Medulla oblongata (tissue), 1 donor: Measurements from ENCODE around the gene SLFN13.
"Not testable (repeated sequence)": the region's sequence is repeated elsewhere in the genome, so short reads cannot be mapped to it uniquely, and the experiment has no call there.

Experiments used
- DNase-seq: peaks from one replicate; pipeline ENCODE4 v3.0.0-alpha.2; 2015; ENCODE audit errors: extremely low spot score

Gene SLFN13

DNA sequence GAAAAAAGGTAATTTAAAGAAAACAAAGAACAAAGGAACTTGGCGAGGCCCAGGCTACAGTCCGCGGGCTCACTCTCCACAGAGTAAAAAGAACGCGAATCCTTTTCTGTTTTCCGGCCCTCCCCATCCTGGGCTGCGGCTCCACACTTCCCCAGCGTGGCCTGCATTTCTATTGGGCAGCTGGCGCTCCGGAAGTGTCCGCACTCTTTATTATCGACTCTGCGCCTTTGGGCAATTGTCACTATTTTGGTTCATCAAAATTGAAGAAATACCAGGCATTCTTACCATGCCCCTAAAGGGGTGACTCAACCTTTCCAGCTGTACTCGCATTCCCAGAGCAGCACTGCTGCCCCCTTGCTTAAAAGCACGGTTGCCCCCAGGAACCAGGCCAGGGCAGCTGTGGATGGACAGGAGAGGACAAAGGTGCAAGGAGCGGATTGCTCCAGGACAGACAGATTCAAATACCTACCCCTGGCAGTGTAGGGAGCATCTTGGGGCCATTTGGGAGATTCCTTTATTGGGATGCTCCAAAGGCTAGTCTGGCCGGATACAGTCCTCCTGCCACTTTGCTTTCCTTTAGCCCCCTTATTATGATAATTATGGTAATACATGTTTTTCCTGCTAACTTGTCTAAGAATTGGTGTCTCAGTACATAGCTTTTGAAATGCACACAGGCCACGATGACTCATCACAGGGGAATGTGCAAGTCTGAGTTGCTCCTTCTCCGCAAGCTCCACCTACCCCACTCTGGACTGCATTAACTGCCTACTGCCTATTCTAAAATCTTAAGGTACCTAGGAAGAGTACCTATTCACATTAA, 15.3 kb downstream of the SLFN13 start:
- DNase-seq: peak; percentile 38

DNA sequence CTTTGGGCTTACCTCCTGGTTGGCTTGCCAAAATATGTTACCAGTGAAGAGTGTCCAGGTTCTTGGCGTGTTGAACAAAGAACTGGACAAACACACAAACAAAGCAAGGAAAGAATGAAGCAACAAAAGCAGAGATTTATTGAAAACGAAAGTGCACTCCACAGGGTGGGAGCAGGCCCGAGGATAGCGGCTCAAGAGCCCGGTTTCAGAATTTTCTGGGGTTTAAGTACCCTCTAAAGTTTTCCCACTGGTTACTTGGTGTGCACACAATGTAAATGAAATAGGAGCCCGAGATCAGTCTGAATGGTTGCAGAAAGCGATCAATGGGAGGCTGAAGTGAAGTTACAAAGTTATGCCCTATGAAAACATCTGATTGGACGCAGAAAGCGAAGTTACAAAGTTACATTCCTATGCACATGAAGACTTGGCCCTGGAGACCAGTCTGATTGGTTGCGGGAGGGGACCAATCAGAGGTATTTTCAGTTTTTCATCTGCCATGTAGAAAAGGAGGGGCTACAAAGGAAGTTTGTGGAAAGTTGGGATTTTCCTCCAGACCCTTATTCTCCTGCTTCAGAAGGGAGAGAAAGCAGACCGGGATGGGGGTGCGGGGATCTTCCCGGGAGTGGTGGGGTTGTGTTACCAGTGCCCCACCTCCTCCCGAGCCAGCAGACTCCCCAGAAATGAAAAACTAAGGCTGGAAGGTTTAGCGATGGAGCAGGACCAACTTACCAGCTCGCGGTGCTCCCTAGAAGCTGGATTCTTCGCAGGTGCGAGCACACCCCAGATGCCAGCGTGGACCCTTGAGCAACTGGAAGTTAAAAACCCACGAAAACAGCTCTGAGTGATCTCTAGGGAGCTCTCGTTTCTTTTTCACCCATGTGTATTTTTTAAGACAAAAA, 16.1 kb downstream of the SLFN13 start, which contains the start of gene SLFN12:
Gene SLFN12, minus strand, starts transcription at position 325 of the 899 bp plus-strand sequence. CDS start 9,472 bp downstream, outside the sequence.
- DNase-seq: peak; percentile 87

DNA sequence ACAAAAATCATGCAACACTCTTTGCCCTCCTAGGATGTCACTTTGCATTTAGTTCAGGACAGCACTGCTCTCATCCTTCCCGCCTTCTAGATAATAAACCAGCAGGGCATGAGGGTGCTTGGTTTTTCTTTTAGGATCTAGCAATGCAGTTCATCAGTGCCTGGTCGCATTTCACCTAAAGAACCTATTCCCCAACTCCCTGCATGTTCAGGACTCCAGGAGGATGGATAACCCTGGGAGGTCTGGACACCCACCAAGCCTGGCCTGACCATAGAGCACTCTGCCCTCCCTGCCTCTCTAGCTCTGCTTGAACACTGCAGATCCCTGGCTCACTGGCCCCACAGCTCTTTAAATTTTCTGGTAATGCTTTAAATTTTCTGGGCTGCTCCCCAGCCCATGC, 18.9 kb downstream of the SLFN13 start:
- DNase-seq: no peak

DNA sequence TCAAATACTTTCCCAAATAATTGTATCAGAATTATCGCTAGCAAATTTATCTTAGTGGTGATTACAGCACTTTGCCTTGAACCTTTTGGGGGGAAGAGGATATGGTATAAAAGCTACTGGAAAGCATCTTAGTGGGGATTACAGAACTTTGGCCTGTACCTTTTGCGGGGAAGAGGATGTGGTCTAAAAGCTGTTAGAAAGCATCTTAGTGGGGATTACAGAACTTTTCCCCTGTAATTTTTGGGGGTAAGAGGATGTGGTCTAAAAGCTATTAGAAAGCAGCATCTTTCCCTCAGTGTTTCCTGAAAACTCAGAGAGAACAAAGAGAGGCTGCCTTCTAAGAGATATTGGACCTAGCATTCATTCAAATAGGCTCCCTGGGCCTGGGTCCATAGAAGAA, 20.3 kb downstream of the SLFN13 start:
- no peak for DNase-seq

DNA sequence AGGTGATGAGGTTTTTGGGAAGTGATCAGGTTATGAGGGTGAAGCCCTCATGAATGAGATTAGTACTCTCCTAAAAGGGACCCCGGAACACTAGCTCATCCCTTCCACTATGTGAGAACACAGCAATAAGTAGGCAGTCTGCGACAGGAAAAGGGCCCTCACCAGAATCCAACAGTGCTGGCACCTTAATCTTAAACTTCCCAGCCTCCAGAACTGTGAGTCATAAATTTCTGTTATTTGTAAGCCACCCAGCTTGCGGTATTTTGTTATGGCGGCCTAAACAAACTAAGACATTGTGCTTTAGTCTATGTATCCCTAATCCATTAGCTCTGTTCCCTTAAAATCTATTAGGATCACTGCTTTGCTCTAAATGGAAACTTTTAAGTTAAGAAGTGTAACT, 24.8 kb downstream of the SLFN13 start:
- DNase-seq: no peak

DNA sequence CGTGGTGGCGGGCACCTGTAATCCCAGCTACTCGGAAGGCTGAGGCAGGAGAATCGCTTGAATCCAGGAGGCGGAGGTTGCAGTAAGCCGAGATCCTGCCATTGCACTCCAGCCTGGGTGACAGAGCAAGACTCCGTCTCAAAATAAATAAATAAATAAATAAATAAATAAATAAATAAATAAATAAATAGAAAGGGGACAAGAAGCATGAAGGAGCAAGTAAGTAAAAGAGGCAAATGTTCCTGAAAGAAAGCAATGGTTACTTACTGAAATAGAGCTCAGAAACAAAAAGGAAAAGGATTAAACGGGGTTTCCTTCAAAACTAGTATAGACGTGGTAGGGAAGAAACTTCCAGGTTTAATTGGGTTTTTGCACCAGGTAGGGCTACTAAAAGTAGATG, 27.5 kb downstream of the SLFN13 start:
- DNase-seq: not testable (repeated sequence)

DNA sequence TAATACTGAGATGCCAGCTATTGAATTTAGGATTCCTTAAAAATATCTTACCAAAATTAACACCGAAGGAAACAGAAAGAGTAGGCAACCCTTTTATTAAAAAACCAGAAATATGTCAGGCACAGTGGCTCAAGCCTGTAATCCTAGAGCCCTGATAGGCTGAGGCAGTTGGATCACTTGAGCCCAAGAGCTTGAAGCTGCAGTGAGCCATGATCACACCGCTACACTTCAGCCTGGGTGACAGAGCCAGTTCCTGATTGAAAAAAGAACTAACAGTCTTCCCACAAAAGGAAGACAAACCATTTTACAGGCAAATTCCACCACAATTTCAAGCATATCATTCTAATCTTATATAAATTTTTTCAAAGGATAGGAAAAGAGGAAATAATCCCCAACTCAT, 31.9 kb downstream of the SLFN13 start:
- no peak for DNase-seq

DNA sequence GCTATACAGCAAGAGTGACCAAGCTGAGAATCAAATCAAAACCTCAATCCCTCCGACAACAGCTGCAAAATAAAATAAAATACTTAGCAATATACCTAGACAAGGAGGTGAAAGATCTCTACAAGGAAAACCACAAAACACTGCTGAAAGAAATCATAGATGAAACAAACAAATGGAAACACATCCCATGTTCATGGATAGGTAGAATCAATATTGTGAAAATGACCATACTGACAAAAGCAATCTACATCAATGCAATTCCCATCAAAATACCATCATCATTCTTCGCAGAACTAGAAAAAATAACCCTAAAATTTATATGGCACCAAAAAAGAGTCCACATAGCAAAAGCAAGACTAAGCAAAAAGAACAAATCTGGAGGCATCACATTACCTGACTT, 33.9 kb downstream of the SLFN13 start:
- not testable (repeated sequence) for DNase-seq

DNA sequence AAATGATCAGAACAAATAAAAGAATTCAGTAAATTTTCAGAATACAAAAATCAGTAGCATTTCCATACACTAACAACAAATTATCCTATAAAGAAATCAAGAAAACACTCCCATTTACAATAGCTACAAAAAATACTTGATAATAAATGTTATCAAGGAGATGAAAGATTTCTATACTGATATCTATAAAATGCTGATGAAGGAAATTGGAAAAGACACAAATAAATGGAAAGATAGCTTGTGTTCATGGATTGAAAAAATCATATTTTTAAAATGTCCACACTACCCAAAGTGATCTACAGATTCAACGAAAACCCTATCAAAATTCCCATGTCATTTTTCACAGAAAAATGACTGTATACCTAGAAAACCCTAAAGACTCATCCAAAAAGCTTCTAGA, 34.3 kb downstream of the SLFN13 start:
- no peak for DNase-seq

DNA sequence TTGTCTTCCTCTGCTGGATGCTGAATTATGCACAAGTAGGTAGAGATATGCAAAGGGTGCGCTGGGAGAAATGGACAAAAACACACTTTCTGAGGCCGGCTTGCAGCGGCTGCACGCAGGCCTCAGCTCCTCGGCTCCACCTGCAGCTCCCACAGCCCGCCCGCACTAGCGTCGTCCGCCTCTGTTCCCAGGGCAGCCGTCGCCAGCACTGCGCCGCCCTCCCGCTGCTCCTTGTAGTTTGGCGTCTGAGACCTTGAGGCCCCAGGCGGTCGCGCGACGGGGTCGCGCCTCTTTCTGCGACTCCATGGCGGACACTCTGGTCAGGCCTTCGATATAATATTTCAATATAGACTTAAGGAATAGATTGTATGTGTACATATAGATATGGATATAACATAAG, 41.0 kb downstream of the SLFN13 start:
- DNase-seq: no peak

DNA sequence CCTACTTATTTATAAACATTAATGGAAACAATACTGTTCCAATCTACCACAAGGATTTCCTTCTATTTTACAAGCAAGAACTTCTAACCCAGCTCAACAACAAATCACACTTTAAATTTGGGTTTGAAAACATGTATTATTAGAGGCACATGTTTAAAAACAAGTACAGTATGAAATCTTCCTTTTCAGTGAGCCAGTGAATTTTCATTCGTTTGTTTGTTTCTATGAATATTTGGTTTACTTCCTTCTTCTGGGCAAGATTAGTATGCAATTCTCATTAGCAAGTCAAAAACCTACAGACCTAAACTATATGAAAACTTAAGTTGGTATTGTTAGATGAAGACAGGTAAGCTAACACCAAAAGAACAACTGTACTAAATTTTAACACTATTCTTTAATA, 42.0 kb downstream of the SLFN13 start:
- DNase-seq: no peak

DNA sequence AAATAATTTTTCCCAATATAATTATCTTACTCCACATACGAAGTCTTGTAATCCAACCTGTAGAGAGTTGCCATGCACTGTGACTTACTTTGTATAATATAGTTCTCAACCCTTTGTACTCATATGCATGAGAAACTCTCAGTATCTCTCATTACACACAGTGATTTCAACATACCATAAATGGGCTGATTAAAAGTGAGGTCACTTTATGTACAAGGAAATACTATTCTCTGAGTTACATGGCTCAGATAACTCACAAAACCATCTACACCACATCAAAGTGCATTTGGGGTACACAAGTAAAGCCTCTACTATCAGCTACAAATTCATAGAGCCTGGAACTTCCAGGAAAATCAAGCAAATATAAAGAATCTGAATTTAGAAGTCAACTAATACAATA, 44.2 kb downstream of the SLFN13 start:
- no peak for DNase-seq

DNA sequence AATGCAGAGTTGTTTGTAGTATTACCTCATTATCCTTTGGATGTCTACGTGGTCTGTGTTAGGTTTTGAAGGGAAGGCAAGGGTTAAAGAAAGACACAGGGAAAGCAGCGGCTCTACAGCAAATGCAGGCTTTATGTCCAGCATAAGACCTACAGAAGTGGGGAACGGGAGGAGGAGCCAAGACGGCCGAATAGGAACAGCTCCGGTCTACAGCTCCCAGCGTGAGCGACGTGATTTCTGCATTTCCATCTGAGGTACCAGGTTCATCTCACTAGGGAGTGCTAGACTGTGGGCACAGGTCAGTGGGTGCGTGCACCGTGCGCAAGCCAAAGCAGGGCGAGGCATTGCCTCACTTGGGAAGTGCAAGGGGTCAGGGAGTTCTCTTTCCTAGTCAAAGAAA, 54.8 kb downstream of the SLFN13 start:
- not testable (repeated sequence) for DNase-seq

DNA sequence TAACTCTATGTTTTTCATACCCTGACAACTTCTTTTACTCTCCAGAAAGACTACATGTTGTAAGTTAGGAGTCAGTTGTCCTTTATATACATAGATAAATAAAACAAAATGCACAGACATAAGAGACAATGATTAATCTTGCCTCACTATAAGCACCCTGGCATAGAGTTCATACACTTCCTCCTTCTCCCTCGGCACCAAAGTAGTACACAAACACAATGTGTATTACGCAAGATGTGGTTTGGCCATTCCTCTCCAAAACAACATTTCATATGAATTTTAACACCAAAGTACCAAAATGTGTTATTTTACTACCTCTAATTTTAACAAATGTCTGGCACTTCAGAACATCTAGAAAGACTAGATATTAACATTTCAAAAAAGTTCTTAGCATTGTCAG, 57.9 kb downstream of the SLFN13 start:
- DNase-seq: no peak

DNA sequence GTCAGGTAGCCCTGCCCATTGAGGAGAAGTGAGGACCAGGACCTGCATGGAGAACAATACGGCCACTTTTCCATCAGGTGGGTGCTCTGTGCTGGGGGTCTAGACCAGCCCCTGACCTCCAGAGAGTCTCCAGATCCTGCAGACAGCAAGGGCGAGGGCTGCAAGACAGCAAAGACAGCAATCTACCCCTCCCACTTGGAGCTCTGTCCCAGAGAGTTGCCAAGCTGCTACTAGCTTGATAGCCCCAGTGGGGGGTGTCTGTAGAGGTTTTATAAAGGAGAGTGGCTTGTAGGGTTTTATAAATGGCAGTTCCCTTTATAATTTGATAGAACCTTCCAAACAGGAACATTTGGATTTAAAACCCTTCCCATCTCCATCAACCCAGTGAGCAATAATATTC, 58.4 kb downstream of the SLFN13 start:
- DNase-seq: no peak

DNA sequence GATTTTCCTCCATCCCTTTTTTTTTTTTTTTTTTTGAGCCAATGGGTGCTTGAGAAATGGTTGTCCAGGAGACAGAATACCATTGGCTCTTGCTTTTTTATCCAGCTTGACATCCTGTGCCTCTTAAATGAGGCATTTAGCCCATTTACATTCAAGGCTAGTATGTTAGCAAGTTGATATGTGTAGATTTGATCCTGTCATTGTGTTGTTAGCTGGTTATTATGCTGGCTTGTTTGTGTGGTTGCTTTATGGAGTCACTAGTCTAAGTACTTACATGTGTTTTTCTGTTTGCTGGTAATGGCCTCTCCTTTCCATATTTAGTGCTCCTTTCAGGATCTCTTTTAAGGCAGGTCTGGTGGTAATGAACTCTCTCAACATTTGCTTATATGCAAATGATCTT, 61.1 kb downstream of the SLFN13 start:
- DNase-seq: no peak
